ENCODE measurements around the gene NECTIN1. TPM values are rescaled to one million over a fixed set of nuclear protein-coding genes. Genes with fewer than 3 reads are reported as not detected.

Gene NECTIN1
- total RNA-seq, 6 experiments from 2014 or later = 4.3 to 8.4 (median 6.1) TPM

DNA sequence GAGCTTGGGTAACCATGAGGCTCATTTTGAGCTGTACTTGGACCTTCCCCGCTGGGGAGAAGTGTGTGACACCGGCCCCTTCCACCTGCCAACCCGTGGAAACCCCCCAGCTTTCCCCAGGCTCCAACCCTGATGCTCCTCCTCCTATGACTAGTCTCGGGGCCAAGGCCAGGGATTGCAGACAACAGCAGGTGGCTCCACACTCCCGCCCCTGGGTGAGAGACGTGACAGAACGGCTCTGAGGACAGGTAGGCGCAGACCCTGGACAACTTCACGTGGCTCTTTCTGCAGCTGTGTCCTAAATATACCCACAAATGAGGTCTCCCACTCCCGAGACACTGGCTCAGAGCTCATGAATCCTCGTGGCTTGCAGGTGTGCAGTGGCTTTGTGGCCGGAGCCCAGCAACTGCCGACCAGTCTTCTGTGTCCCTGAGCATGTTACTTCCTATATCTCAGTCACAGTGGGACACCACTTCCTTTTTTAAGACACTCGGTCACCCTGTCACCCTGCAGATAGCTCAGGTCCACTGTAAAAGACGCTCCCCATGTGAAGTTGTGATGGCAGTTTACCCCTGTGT, 55.2 kb downstream of the NECTIN1 start:
- TF ChIP-seq, protein P1, sequence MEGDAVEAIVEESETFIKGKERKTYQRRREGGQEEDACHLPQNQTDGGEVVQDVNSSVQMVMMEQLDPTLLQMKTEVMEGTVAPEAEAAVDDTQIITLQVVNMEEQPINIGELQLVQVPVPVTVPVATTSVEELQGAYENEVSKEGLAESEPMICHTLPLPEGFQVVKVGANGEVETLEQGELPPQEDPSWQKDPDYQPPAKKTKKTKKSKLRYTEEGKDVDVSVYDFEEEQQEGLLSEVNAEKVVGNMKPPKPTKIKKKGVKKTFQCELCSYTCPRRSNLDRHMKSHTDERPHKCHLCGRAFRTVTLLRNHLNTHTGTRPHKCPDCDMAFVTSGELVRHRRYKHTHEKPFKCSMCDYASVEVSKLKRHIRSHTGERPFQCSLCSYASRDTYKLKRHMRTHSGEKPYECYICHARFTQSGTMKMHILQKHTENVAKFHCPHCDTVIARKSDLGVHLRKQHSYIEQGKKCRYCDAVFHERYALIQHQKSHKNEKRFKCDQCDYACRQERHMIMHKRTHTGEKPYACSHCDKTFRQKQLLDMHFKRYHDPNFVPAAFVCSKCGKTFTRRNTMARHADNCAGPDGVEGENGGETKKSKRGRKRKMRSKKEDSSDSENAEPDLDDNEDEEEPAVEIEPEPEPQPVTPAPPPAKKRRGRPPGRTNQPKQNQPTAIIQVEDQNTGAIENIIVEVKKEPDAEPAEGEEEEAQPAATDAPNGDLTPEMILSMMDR (IDR thresholded peaks at IDR 0.05) = peak; percentile 21 to 51 (median 34)
- no peak for TF ChIP-seq POLR2A (IDR thresholded peaks at IDR 0.05)
- no peak overlapping the region for H3K27ac ChIP-seq
- ATAC-seq (peak; percentile 56 to 84 (median 68)), DNase-seq (peak in 1 of 3 donors; percentile 57)
- no peak overlapping the region for H3K4me3 ChIP-seq
- intact Hi-C loops (cut with DNase I) = loop anchor here in 1 of 2 donors (5.0 kb wide), 1 partner anchor 53 kb away; the partner anchor contains the start of gene NECTIN1
- H3K36me3 ChIP-seq = no peaks in the 10 kb centered on the region
- H3K27me3 ChIP-seq = no peaks in the 10 kb centered on the region
- H3K4me1 ChIP-seq = no peaks in the 10 kb centered on the region
- no peaks in the 10 kb centered on the region for H3K9me3 ChIP-seq
- WGBS (ENCODE audit: insufficient coverage, low coverage, low lambda C conversion rate, missing lambda C conversion rate) = 25% methylated on average over 4 of the region's 15 CpGs

DNA sequence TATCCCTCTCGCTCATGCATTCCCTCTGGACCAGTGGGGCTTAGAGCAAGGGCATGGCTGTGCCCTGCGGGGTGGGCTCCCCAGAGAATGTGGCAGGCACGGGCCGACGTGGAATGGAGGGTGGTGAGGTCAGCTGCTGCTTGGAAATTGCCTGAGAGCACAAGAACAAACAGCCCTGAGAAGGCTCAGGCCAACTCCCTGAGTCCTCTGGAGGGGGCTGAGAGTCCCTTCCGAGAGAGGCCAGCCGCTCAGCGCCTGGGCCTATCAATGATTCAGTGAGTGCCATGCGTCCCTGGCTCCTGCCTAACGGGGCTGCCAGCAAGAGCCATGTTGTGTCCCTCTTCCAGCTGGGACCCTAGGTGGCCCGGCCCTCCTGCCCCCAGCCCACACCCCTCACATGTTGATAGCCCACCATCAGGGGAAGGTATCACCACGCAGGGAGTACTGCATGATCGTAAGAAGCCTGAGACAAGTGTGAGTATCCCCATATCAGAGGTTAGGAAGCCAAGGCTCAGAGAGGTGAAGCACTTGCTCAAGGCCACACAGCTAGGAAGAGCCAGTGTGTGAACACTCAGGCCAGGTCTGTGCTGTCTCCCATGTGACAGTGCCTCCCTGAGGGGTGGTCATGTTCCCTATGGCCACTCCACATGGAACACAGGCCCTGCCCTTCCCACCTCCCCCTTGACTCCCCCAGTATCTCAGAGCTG, 55.8 kb downstream of the NECTIN1 start:
- intact Hi-C loops (cut with DNase I) = loop anchor here in 1 of 2 donors (5.0 kb wide), 1 partner anchor 54 kb away; the partner anchor contains the start of gene NECTIN1
- ATAC-seq = no peak

DNA sequence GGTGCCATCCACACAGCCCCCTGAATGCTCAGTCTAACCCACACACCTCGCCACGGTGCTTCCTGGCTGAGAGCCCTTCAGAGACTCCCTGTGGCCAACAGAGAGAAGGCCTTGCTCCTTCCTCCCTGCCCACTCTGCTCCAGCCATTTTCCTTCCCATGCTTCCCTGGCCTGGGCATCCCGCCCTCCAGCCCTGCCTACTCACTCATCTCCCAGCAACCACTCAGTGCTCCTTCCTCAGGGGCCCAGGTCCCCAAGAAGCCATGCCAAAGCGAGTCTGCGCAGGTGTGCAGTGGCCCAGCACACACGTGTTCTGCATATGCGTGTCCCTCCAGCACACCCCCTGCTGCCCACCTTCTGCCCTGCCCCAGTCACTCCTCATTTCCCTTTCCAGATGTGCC, 56.4 kb downstream of the NECTIN1 start:
- H3K9me3 ChIP-seq = no peaks in the 10 kb centered on the region
- no peak for ATAC-seq
- WGBS (ENCODE audit: insufficient coverage, low coverage, low lambda C conversion rate, missing lambda C conversion rate) = 100% methylated on average over 1 of the region's 7 CpGs
- no peak overlapping the region for H3K27ac ChIP-seq
- intact Hi-C loops (cut with DNase I) = loop anchor here in 1 of 2 donors (5.0 kb wide), 1 partner anchor 55 kb away; the partner anchor contains the start of gene NECTIN1
- no peak for TF ChIP-seq POLR2A (IDR thresholded peaks at IDR 0.05)
- TF ChIP-seq, protein P1 (IDR thresholded peaks at IDR 0.05) = no peak
- DNase-seq = no peak
- H3K4me1 ChIP-seq = no peaks in the 10 kb centered on the region
- no peak overlapping the region for H3K4me3 ChIP-seq
- H3K36me3 ChIP-seq = no peaks in the 10 kb centered on the region
- no peaks in the 10 kb centered on the region for H3K27me3 ChIP-seq

More for the DNA sequence above, 55.8 kb downstream of the NECTIN1 start:
- DNase-seq = no peak
- Histone ChIP-seq H3K36me3 (no peaks in the 10 kb centered on the region), H3K9me3 (no peaks in the 10 kb centered on the region), H3K27me3 (no peaks in the 10 kb centered on the region), H3K27ac (no peak overlapping the region), H3K4me3 (no peak overlapping the region), H3K4me1 (no peaks in the 10 kb centered on the region)
- TF ChIP-seq, protein P1 (IDR thresholded peaks at IDR 0.05) = no peak
- 90% methylated on average over 6 of the region's 13 CpGs for WGBS (ENCODE audit: insufficient coverage, low coverage, low lambda C conversion rate, missing lambda C conversion rate)

DNA sequence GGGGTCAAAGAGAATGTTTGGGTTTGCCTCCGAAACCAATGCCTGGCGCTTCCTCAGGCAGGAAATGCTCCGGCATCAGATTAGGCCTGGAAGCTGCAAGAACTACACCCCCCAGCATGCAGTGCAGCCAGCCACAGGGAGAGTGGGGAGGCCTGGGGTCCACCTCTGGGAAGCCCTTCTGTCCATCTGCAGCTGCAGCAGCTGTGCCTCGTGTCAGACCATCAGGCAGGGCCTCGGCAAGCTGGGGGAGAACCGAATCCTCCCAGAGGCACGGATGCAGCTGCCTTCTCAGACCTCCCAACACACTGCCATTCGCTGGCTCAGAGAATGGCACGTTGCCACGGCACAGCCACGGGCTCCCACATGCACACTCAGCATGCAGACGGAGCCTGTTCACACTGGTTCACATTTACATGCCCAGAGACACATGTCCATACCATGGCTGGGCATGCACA, 57.4 kb downstream of the NECTIN1 start:
- Histone ChIP-seq H3K4me1 (no peaks in the 10 kb centered on the region), H3K27me3 (no peaks in the 10 kb centered on the region), H3K9me3 (no peaks in the 10 kb centered on the region), H3K27ac (no peak overlapping the region), H3K4me3 (no peak overlapping the region), H3K36me3 (no peaks in the 10 kb centered on the region)
- intact Hi-C loops (cut with DNase I) = loop anchor here in 1 of 2 donors (5.0 kb wide), 1 partner anchor 56 kb away; the partner anchor contains the start of gene NECTIN1
- DNase-seq (no peak), ATAC-seq (no peak)
- TF ChIP-seq, protein P1 (IDR thresholded peaks at IDR 0.05) = no peak
- no peak for TF ChIP-seq POLR2A (IDR thresholded peaks at IDR 0.05)
- WGBS (ENCODE audit: insufficient coverage, low coverage, low lambda C conversion rate, missing lambda C conversion rate) = no CpG with 5 or more reads among the region's 12 CpGs

All from right lobe of liver (tissue), 6 donors.